Testis (tissue), 2 donors: Measurements from ENCODE around the gene RSPH1.

Experiments
- POLR2A ChIP-seq: fragments of 450-650 bp; IDR thresholded peaks from one replicate; pipeline ENCODE4 v1.6.1; 2017; ENCODE audit warnings: antibody characterized with exemption, mild to moderate bottlenecking, moderate library complexity
- TF ChIP-seq, protein P1 (sequence below), 3 experiments: fragments of 450-650 bp in 2 of 3; fragments of 200-600 bp in 1 of 3; sonication (generic) in 1 of 3; IDR thresholded peaks; one replicate each; pipeline ENCODE4 v1.5.1; 2016 to 2019; ENCODE audit warnings: antibody characterized with exemption in 3 of 3, mild to moderate bottlenecking in 2 of 3, moderate library complexity in 1 of 3

DNA sequence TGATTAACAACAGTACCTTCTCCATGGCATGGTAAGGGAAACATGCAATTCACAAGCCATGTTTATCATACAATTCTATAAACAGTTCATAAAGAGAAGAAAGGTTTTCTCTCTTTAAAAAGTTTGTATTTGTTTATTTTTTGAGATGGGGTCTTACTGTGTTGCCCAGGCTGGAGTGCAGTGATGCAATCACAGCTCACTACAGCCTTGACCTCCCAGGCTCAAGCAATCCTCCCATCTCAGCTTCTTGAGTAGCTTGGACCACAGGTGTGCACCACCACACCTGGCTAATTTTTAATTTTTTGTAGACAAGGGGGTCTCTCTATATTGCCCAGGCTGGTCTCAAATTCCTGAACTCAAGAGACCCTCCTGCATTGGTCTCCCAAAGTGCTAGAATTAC is 45.6 kb upstream of the RSPH1 start:
- TF ChIP-seq POLR2A: no peak
- TF ChIP-seq, protein P1, sequence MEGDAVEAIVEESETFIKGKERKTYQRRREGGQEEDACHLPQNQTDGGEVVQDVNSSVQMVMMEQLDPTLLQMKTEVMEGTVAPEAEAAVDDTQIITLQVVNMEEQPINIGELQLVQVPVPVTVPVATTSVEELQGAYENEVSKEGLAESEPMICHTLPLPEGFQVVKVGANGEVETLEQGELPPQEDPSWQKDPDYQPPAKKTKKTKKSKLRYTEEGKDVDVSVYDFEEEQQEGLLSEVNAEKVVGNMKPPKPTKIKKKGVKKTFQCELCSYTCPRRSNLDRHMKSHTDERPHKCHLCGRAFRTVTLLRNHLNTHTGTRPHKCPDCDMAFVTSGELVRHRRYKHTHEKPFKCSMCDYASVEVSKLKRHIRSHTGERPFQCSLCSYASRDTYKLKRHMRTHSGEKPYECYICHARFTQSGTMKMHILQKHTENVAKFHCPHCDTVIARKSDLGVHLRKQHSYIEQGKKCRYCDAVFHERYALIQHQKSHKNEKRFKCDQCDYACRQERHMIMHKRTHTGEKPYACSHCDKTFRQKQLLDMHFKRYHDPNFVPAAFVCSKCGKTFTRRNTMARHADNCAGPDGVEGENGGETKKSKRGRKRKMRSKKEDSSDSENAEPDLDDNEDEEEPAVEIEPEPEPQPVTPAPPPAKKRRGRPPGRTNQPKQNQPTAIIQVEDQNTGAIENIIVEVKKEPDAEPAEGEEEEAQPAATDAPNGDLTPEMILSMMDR (IDR thresholded peaks at IDR 0.05): no peak
